ENCODE data around the gene RAB9B.

The RAB9B gene

GRCh38 chrX:103806862-103807474 is 25.1 kb downstream of the RAB9B start:
- no peak for DNase-seq

DNA sequence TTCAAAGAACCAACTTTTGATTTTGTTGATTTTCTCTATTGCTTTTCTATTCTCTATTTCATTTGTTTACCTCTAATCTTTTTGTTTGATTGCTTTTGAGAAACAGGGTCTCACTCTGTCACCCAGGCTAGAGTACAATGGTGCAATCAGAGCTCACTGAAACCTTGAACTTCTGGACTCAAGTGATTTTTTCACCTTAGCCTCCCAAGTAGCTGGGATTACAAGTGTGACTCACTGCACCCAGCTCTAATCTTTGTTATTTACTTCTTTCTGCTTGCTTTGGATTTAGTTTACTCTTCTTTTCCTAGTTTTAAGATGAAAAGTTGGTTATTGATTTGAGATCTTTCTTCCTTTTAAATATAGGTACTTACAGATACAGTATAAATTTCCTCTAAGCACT is 26.2 kb downstream of the RAB9B start:
- no peak for DNase-seq

DNA sequence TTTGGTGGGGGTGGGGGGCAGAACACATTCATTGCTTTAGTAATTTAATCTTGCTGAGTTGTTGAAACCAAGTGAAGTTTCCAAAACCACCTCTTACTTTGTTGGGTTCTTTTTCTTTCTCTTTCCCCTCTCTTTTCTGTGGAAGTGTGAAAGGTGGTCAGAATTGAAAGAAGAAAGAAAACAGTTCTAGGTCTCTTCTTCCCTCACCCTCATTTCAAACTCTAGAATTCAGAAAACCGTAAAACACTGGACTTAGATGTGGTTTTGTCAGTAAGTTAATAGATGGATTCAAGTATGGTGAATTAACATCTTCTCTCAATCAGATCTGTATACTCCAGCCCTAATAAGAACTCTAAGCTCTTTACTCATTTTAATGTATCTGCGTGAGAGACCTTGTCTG is 31.7 kb downstream of the RAB9B start:
- DNase-seq = no peak

DNA sequence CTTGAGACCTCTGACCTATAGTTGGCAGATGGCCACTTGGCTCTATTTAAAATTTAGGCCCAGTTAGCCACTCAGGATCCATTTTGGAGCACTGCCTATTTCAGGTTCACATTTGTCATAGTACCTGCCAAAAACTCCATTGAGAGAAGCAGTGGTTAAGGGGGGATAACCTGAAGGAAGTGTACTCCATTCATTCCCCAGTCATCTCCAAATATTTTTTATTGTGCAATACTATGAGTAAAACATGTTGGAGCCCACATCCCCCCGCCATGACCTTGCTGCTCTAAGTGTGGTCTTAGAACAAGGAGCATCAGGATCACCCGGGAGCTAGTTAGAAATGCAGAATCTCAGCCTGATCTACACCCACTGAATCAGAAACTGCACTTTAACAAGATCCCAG is 34.4 kb downstream of the RAB9B start:
- DNase-seq = no peak

- no peak for DNase-seq
Measured at GRCh38 chrX:103794119-103794518, 37.9 kb downstream of the RAB9B start.

DNA sequence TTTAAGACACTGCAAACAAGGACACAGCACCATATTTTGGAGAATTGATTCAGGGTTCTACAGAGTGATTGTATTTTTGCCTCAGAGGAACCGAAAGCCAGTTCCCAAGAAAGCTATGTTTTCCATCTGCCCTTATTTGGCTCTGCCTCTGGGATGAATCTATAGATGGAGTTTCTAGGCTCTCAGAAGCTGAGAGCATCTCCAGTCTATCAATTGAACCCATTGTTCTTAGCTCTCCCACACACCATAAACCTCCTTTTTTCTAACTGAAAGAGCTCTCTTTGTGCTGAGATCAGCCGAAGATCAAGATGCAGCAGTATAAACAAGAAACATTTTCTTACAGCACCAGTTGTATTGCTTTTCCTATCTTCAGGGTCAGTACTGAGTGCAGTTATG is 38.5 kb downstream of the RAB9B start:
- no peak for DNase-seq

- no peak for DNase-seq
Measured at GRCh38 chrX:103792916-103793544, 39.0 kb downstream of the RAB9B start.

- no peak for DNase-seq
Measured at GRCh38 chrX:103791826-103792485, 40.1 kb downstream of the RAB9B start.

DNA sequence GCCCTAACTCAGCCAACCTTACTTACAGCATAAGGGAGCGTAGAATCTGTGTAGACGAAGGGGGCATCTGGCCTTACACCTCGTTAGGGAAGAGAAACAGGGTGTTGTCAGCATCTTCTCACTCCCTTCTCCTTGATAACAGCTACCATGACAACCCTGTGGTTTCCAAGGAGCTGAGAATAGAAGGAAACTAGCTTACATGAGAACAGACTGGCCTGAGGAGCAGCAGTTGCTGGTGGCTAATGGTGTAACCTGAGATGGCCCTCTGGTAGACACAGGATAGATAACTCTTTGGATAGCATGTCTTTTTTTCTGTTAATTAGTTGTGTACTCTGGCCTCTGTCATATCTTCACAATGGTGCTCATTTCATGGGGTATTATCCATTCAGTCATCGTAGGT is 40.8 kb downstream of the RAB9B start:
- no peak for DNase-seq

DNA sequence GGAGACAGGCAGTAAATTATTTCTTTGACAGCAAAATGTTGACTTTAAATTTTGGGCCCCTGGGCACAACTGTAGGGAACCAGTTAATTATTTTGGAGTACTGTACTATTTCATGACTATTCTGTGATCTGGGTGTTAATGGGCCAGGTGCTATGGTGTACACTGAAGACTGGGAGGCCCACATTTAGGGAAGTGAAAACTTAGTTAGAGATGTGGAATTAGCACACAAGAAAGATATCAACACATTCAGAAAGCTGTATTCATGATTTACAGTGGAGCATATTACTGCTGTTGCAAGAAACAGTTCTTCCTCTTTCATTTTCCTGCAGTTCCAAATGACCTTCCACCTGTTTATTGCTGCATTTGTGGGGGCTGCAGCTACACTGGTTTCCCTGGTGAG is 43.1 kb downstream of the RAB9B start:
- no peak for DNase-seq

GRCh38 chrX:103783971-103784370 is 48.1 kb downstream of the RAB9B start:
- no peak for DNase-seq

GRCh38 chrX:103783196-103783595 is 48.9 kb downstream of the RAB9B start:
- DNase-seq = no peak

GRCh38 chrX:103782640-103783039 is 49.4 kb downstream of the RAB9B start:
- DNase-seq = no peak

GRCh38 chrX:103781706-103782105 is 50.4 kb downstream of the RAB9B start:
- DNase-seq = no peak

GRCh38 chrX:103781062-103781402 is 51.0 kb downstream of the RAB9B start:
- DNase-seq = no peak

DNA sequence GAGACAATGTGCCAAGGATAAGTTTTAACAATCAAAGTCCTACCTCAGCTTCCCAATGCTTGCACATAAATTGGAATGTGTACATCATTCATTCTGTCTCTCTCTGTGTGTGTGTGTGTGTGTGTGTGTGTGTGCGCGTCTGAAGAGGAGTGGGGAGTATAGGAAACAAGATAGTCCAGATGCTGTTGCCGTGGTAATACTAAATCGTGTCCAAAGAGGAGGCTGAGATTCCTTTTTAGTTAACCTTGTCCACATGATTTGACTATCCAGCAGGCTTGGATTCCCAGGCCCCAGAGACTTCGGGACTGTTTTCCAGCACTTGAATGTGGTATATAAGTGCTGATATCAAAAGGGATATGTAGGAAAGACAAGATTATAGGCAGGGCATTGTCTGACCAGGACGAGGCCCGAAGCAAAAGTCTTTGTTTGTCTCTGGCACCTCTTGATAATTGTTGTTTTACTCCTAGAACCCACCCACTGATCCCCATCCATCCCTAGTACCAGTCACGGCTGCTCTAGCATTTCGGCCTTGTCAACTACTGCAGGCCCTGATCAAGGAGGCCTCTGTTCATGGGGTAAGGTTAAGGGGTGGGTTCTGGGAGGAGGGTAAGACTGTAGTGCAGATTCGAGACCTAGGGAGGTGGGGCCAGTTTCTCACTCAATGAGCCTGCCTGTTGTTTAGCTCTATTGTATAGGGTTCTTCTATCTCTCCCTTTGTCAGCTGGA is 51.6 kb downstream of the RAB9B start:
- DNase-seq = no peak

GRCh38 chrX:103779141-103779789 is 52.8 kb downstream of the RAB9B start:
- no peak for DNase-seq

DNA sequence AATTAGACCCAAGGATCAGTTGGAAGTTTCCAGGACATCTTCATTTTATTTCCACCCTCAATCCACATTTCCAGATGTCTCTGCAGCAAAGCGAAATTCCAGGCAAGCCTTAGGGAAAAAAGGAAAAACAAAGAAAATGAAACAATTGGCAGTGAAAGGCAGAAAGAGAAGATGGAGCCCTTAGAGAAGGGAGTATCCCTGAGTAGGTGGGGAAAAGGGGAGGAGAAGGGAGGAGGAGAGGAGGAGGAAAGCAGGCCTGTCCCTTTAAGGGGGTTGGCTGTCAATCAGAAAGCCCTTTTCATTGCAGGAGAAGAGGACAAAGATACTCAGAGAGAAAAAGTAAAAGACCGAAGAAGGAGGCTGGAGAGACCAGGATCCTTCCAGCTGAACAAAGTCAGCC is 55.5 kb downstream of the RAB9B start, which contains the start of gene PLP1:
PLP1 (plus strand) TSS at position 295 of the 400 bp plus-strand sequence. CDS start 156 bp downstream, outside the sequence.
- DNase-seq = no peak

- DNase-seq = no peak
Measured at GRCh38 chrX:103774070-103774642, 57.9 kb downstream of the RAB9B start.

DNA sequence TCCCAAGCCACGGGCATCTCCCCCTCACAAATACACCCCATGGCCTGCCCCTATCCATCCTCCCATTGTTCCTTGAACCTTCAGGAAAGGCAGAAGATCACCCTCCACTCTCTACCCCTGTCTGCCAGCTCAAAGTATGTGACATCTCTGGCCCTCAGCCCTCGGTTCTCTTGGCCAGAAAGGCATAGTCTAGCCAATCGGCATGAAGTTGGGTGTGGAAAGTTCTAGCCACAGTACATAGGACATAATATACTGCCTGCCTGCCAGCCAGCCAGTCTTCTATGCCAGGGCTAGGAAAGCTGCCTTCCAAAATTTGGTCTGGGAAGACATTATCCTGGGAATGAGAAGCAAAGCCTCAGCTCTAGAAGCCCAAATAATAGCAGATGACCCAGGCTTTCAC is 58.6 kb downstream of the RAB9B start:
- no peak for DNase-seq

Measured in stimulated activated CD4-positive, alpha-beta T cell treated with anti-CD3 and anti-CD28 coated beads, Interleukin-1b, Interleukin-23, amount 100 ng/mL, for 48 hours (primary cell).